A673 (cell line): ENCODE data around the gene ATP6V1F. TPM values are rescaled to one million over a fixed set of nuclear protein-coding genes. Genes with fewer than 3 reads are reported as not detected.

Source experiments
- BruUV-seq: library from RNA; stranded (reverse); fragments of 400-500 nt; replicated peaks from 2 replicates; lab custom pipeline; 2021; lab: Mats Ljungman, UMichigan
- CTCF ChIA-PET: fragments of 300-600 bp; sonication (Branson Sonifier 250); formaldehyde crosslinking; loops from one replicate; lab custom pipeline; 2022; ENCODE audit warnings: antibody characterized with exemption; lab: Charles Lee
- POLR2A ChIA-PET: fragments of 300-600 bp; sonication (Branson Sonifier 250); formaldehyde crosslinking; loops from one replicate; lab custom pipeline; 2022; ENCODE audit warnings: antibody characterized with exemption; ENCODE audit not compliant: low non-redundant PET; lab: Charles Lee
- DNase-seq: peaks from one replicate; pipeline ENCODE4 v3.0.0-alpha.2; 2015; ENCODE audit warnings: low spot score
- H3K27ac ChIP-seq: fragments of 200-600 bp; sonication (generic); 2 replicates; pipeline ENCODE4 v1.5.1; 2016; ENCODE audit warnings: mixed run types, low read depth, mild to moderate bottlenecking, mixed read lengths, antibody characterized with exemption, low read length; ENCODE audit not compliant: poor library complexity, severe bottlenecking
- H3K27me3 ChIP-seq: fragments of 200-600 bp; sonication (generic); replicated peaks from 2 replicates; pipeline ENCODE4 v1.6.1; 2017; ENCODE audit warnings: mixed run types, low read depth, mild to moderate bottlenecking, mixed read lengths, antibody characterized with exemption, low read length; ENCODE audit not compliant: insufficient read depth, poor library complexity
- H3K36me3 ChIP-seq: fragments of 200-600 bp; sonication (generic); 2 replicates; pipeline ENCODE4 v1.6.1; 2016; ENCODE audit warnings: mixed run types, mild to moderate bottlenecking, mixed read lengths, antibody characterized with exemption, low read length; ENCODE audit not compliant: insufficient read depth, poor library complexity, severe bottlenecking
- H3K4me1 ChIP-seq: fragments of 200-600 bp; sonication (generic); 2 replicates; pipeline ENCODE4 v1.6.1; 2017; ENCODE audit warnings: mixed run types, mild to moderate bottlenecking, mixed read lengths, antibody characterized with exemption, low read length; ENCODE audit not compliant: insufficient read depth, poor library complexity, severe bottlenecking
- H3K4me3 ChIP-seq: fragments of 200-600 bp; sonication (generic); 2 replicates; pipeline ENCODE4 v1.5.1; 2016; ENCODE audit warnings: low read depth, mixed run types, mild to moderate bottlenecking, mixed read lengths, low read length; ENCODE audit not compliant: poor library complexity, severe bottlenecking
- H3K9me3 ChIP-seq: fragments of 200-600 bp; sonication (generic); 2 replicates; pipeline ENCODE4 v1.6.1; 2016; ENCODE audit warnings: mixed run types, low read depth, mild to moderate bottlenecking, mixed read lengths, antibody characterized with exemption, low read length; ENCODE audit not compliant: poor library complexity, severe bottlenecking
- EZH2 ChIP-seq: fragments of 200-600 bp; sonication (generic); IDR thresholded peaks from 2 replicates; pipeline ENCODE4 v1.6.1; 2017; ENCODE audit warnings: borderline replicate concordance, low read depth, mild to moderate bottlenecking, mixed read lengths, antibody characterized with exemption, low read length; ENCODE audit not compliant: poor library complexity, severe bottlenecking
- intact Hi-C: fragments of 100-400 bp; cut with micrococcal nuclease; formaldehyde crosslinking; loops from one replicate; pipeline ENCODE4 v1.10.0; 2022; ENCODE audit not compliant: unreplicated experiment
- total RNA-seq: library from RNA; stranded (reverse); gene quantifications from 2 replicates; pipeline ENCODE4 v1.2.3, GENCODE V29; 2021
- TF ChIP-seq, protein P1 (sequence below): fragments of 300-800, 200-600 bp; sonication (generic); conservative IDR thresholded peaks from 2 replicates; pipeline ENCODE4 v1.5.1; 2017; ENCODE audit warnings: low read depth, mild to moderate bottlenecking, antibody characterized with exemption, low read length, moderate library complexity, mixed read lengths

The ATP6V1F gene
- total RNA-seq, 1 experiment from 2014 or later: 148 TPM

DNA sequence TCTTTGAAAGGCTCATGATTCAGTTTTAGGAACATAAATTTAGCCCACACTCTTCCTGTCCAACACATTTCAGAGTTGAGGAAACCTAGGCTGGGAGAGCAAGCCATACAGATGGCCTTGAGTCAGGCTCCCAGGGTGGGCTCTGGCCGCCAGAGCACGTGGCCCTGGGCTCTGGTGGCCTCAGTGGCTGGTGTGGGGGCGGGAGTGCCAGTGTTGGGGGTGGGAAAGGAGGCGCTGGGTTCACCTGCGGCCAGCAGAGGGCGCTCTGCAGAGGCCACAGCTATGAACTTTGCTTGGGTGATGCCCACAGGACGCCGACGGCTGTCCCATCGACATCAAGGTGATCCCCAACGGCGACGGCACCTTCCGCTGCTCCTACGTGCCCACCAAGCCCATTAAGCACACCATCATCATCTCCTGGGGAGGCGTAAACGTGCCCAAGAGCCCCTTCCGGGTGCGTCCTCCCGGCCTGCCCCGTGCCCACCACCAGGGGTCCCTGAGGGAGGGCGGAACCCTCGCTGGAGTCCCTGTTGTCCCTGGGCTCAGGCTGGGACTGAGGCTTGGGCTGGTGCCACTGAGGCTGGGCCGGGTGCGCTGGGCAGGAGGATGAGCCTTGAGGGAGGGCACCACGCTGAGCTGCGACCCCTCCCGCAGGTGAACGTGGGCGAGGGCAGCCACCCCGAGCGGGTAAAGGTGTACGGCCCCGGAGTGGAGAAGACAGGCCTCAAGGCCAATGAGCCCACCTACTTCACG, 20.6 kb upstream of the ATP6V1F start:
- H3K36me3 ChIP-seq: no peaks in the 10 kb centered on the region
- no peak overlapping the region for H3K4me3 ChIP-seq
- TF ChIP-seq EZH2: no peak
- TF ChIP-seq, protein P1, sequence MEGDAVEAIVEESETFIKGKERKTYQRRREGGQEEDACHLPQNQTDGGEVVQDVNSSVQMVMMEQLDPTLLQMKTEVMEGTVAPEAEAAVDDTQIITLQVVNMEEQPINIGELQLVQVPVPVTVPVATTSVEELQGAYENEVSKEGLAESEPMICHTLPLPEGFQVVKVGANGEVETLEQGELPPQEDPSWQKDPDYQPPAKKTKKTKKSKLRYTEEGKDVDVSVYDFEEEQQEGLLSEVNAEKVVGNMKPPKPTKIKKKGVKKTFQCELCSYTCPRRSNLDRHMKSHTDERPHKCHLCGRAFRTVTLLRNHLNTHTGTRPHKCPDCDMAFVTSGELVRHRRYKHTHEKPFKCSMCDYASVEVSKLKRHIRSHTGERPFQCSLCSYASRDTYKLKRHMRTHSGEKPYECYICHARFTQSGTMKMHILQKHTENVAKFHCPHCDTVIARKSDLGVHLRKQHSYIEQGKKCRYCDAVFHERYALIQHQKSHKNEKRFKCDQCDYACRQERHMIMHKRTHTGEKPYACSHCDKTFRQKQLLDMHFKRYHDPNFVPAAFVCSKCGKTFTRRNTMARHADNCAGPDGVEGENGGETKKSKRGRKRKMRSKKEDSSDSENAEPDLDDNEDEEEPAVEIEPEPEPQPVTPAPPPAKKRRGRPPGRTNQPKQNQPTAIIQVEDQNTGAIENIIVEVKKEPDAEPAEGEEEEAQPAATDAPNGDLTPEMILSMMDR: peak; percentile 92
- ChIA-PET POLR2A (no interaction called here), CTCF (interaction anchor here (0.6 to 1.8 kb wide), 4 partner anchors 9 to 592 kb away, joined by 3 to 10 read pairs (median 5); partner anchors contain the start of gene STRIP2)
- peak; percentile 63 for DNase-seq
- no peaks in the 10 kb centered on the region for H3K27me3 ChIP-seq
- no peaks in the 10 kb centered on the region for H3K4me1 ChIP-seq
- no peaks in the 10 kb centered on the region for H3K9me3 ChIP-seq
- intact Hi-C loops: no loop called here
- no peak overlapping the region for H3K27ac ChIP-seq
- no TSS peak for BruUV-seq

DNA sequence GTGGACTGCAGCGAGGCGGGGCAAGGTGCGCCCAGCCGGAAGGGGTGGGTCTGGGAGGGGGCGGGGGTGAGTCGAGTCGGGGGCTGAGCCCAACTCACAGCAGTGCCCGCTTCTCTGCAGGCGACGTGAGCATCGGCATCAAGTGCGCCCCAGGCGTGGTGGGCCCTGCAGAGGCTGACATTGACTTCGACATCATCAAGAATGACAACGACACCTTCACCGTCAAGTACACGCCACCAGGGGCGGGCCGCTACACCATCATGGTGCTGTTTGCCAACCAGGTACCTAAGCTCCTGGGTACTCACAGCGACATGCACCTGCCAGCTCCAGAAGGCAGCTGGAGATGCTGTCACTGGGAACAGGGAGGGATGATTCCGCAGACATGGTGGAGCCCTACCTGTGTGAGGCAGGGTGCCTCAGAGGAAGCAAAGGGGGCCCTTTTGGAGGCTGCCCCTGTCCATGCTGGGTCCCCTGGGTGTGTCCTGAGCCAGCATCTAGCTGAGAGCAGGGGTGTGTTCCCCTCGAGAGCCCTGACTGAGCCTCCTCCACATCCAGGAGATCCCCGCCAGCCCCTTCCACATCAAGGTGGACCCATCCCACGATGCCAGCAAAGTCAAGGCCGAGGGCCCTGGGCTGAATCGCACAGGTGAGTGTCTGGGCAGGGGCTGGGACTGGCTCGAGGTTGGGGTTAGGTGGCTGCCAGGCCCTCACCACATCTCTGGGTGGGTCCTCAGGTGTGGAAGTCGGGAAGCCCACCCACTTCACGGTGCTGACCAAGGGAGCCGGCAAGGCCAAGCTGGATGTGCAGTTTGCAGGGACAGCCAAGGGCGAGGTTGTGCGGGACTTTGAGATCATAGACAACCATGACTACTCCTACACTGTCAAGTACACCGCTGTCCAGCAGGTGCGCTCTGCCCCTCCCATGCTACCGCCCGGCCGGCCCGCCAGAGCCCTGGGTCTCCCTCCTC, 19.7 kb upstream of the ATP6V1F start:
- Histone ChIP-seq H3K36me3 (no peaks in the 10 kb centered on the region), H3K27ac (no peak overlapping the region), H3K4me1 (no peaks in the 10 kb centered on the region), H3K9me3 (no peaks in the 10 kb centered on the region), H3K27me3 (no peaks in the 10 kb centered on the region), H3K4me3 (no peak overlapping the region)
- intact Hi-C loops: no loop called here
- TF ChIP-seq, protein P1: no peak
- no peak for TF ChIP-seq EZH2
- CTCF ChIA-PET: interaction anchor here (0.6 to 1.8 kb wide), 3 partner anchors 31 to 591 kb away, joined by 4 to 10 read pairs (median 6); partner anchors contain the start of gene STRIP2
- no TSS peak for BruUV-seq
- POLR2A ChIA-PET: no interaction called here
- DNase-seq: no peak

DNA sequence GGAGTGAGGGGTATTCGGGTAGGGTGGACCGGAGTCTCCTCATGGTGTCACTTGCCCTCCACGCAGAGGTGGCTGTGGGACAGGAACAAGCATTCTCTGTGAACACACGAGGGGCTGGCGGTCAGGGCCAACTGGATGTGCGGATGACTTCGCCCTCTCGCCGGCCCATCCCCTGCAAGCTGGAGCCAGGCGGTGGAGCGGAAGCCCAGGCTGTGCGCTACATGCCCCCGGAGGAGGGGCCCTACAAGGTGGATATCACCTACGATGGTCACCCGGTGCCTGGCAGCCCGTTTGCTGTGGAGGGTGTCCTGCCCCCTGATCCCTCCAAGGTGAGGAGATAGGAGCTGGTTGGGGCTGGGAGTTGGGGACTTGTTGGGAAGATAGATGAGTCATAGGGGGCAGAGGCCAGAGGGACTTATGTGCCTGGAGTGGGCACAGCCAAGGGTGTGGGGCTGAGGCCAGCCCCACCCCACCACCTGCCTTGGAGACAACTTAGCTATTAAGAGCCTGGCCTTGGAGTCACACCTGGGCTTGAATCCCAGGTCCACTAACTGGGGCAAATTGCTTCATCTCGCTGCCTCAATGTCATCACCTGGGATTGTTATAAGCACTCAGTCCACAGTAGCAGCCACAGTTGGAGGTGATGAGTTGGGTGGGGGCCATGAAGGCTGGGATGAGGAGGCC, 18.6 kb upstream of the ATP6V1F start:
- Histone ChIP-seq H3K27ac (no peak overlapping the region), H3K4me1 (no peaks in the 10 kb centered on the region), H3K36me3 (no peaks in the 10 kb centered on the region), H3K27me3 (no peaks in the 10 kb centered on the region), H3K4me3 (no peak overlapping the region), H3K9me3 (no peaks in the 10 kb centered on the region)
- TF ChIP-seq EZH2: no peak
- TF ChIP-seq, protein P1: no peak
- ChIA-PET POLR2A (no interaction called here), CTCF (no interaction called here)
- DNase-seq: no peak
- no TSS peak for BruUV-seq
- intact Hi-C loops: no loop called here
